ENCODE data around the gene TSC22D4. TPM values are rescaled to one million over a fixed set of nuclear protein-coding genes. Genes with fewer than 3 reads are reported as not detected.

Gene TSC22D4
- total and polyA plus RNA-seq, 9 of the 15 experiments (the other 6 are each of a cell fraction or from before 2014, with no cell fraction given) = 0.37 to 107 (median 28.7) TPM

DNA sequence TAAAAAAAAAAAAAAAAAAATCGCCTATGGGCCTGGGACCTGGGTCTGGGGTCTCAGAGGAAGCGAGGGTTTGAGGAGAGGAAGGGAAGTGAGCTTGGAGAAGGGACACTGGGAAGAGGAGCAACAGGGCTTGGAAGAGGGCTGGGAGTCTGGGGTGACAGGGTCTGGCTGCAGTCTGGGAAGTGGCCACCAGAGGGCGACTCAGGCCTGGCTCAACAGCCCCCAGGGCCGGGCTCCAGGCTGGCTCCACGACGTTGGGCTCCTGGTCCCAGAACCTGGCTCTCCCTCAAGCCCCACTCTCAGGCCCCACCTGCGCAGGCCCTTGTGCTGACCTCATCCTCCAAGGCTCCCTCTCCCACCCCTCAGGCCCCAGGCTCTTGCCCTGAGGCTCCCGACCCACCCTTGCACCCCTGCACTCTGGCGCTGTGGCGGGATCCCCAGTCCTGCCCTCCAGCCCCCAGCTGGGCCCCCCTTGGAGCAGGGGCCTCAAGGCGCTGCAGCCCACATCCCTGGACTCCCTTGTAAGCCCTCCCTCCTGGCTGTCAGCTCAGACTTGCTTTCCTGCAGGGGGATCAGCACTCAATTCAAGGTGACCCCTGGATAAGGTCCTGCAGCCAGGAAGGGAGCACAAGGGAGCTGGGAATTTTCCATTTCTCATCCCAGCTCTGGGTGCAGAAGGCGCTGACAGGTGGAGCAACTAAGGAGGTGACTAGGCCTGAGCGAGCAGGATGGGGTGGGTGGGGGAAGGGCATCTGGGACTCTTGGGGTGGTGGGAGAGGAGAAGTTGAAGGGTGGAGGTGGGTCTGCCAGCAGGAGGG lies 9.6 kb downstream of the TSC22D4 start (continued):
- TF ChIP-seq, protein P1, sequence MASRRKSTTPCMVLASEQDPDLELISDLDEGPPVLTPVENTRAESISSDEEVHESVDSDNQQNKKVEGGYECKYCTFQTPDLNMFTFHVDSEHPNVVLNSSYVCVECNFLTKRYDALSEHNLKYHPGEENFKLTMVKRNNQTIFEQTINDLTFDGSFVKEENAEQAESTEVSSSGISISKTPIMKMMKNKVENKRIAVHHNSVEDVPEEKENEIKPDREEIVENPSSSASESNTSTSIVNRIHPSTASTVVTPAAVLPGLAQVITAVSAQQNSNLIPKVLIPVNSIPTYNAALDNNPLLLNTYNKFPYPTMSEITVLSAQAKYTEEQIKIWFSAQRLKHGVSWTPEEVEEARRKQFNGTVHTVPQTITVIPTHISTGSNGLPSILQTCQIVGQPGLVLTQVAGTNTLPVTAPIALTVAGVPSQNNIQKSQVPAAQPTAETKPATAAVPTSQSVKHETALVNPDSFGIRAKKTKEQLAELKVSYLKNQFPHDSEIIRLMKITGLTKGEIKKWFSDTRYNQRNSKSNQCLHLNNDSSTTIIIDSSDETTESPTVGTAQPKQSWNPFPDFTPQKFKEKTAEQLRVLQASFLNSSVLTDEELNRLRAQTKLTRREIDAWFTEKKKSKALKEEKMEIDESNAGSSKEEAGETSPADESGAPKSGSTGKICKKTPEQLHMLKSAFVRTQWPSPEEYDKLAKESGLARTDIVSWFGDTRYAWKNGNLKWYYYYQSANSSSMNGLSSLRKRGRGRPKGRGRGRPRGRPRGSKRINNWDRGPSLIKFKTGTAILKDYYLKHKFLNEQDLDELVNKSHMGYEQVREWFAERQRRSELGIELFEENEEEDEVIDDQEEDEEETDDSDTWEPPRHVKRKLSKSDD (conservative IDR thresholded peaks at IDR 0.05; ENCODE audit: low read length) = no peak
- no peak for TF ChIP-seq HNRNPUL1 (IDR thresholded peaks at IDR 0.05; ENCODE audit: low read length)
- no peak for TF ChIP-seq POLR3A (IDR thresholded peaks at IDR 0.05; ENCODE audit: borderline replicate concordance, extremely low read depth, insufficient read depth, insufficient read length)
- TF ChIP-seq ZNF41 (CRISPR knock-in tag; conservative IDR thresholded peaks at IDR 0.05) = no peak
- TF ChIP-seq, protein P2, sequence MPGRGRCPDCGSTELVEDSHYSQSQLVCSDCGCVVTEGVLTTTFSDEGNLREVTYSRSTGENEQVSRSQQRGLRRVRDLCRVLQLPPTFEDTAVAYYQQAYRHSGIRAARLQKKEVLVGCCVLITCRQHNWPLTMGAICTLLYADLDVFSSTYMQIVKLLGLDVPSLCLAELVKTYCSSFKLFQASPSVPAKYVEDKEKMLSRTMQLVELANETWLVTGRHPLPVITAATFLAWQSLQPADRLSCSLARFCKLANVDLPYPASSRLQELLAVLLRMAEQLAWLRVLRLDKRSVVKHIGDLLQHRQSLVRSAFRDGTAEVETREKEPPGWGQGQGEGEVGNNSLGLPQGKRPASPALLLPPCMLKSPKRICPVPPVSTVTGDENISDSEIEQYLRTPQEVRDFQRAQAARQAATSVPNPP (IDR thresholded peaks at IDR 0.05; ENCODE audit: borderline replicate concordance, insufficient read depth, insufficient read length) = no peak
- no peak for TF ChIP-seq XRCC4 (IDR thresholded peaks at IDR 0.05; ENCODE audit: extremely low read depth, insufficient read depth, insufficient read length)
- TF ChIP-seq ZNF583 (CRISPR knock-in tag; IDR thresholded peaks at IDR 0.05) = no peak
- no peak for TF ChIP-seq ZNF57 (CRISPR knock-in tag; IDR thresholded peaks at IDR 0.05)
- peak; percentile 40; the same call in 1 of the 2 replicates for TF ChIP-seq CREM (IDR thresholded peaks at IDR 0.05; ENCODE audit: low read depth)
- TF ChIP-seq SNRNP70 (optimal IDR thresholded peaks at IDR 0.05; ENCODE audit: low read depth, low read length) = no peak
- TF ChIP-seq ETV5 (CRISPR knock-in tag; IDR thresholded peaks at IDR 0.05; ENCODE audit: low read depth) = 0 out of 2 replicates have a peak, but pooled peaks have one; percentile 40
- TF ChIP-seq, protein P3, sequence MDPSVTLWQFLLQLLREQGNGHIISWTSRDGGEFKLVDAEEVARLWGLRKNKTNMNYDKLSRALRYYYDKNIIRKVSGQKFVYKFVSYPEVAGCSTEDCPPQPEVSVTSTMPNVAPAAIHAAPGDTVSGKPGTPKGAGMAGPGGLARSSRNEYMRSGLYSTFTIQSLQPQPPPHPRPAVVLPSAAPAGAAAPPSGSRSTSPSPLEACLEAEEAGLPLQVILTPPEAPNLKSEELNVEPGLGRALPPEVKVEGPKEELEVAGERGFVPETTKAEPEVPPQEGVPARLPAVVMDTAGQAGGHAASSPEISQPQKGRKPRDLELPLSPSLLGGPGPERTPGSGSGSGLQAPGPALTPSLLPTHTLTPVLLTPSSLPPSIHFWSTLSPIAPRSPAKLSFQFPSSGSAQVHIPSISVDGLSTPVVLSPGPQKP (CRISPR knock-in tag; IDR thresholded peaks at IDR 0.05) = no peak
- TF ChIP-seq, protein P4, sequence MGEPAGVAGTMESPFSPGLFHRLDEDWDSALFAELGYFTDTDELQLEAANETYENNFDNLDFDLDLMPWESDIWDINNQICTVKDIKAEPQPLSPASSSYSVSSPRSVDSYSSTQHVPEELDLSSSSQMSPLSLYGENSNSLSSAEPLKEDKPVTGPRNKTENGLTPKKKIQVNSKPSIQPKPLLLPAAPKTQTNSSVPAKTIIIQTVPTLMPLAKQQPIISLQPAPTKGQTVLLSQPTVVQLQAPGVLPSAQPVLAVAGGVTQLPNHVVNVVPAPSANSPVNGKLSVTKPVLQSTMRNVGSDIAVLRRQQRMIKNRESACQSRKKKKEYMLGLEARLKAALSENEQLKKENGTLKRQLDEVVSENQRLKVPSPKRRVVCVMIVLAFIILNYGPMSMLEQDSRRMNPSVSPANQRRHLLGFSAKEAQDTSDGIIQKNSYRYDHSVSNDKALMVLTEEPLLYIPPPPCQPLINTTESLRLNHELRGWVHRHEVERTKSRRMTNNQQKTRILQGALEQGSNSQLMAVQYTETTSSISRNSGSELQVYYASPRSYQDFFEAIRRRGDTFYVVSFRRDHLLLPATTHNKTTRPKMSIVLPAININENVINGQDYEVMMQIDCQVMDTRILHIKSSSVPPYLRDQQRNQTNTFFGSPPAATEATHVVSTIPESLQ (CRISPR knock-in tag; IDR thresholded peaks at IDR 0.05) = 0 out of 2 replicates have a peak, but pooled peaks have one; percentile 56
- TF ChIP-seq HCFC1 (IDR thresholded peaks at IDR 0.05; ENCODE audit: low read depth, low read length) = peak; percentile 19; the same call in 1 of the 2 replicates
- TF ChIP-seq, protein P5, sequence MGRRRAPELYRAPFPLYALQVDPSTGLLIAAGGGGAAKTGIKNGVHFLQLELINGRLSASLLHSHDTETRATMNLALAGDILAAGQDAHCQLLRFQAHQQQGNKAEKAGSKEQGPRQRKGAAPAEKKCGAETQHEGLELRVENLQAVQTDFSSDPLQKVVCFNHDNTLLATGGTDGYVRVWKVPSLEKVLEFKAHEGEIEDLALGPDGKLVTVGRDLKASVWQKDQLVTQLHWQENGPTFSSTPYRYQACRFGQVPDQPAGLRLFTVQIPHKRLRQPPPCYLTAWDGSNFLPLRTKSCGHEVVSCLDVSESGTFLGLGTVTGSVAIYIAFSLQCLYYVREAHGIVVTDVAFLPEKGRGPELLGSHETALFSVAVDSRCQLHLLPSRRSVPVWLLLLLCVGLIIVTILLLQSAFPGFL (CRISPR knock-in tag; IDR thresholded peaks at IDR 0.05) = no peak
- TF ChIP-seq IFI16 (CRISPR knock-in tag; IDR thresholded peaks at IDR 0.05) = no peak
- TF ChIP-seq RAD51 (IDR thresholded peaks at IDR 0.05; ENCODE audit: borderline replicate concordance, low read depth) = no peak
- TF ChIP-seq SMARCA5 (IDR thresholded peaks at IDR 0.05) = no peak
- no peak for TF ChIP-seq ZNF766 (CRISPR knock-in tag; conservative IDR thresholded peaks at IDR 0.05)
- TF ChIP-seq ZFP30 (CRISPR knock-in tag; IDR thresholded peaks at IDR 0.05; ENCODE audit: borderline replicate concordance) = no peak

Data from K562 (cell line).